OCI-LY3 (cell line): ENCODE data around the gene SMARCA5.

Experiments
- H2AFZ ChIP-seq: fragments of 200-600, 300-600 bp; shearing (Covaris generic); 2 replicates; pipeline ENCODE4 v1.6.0; 2014; ENCODE audit warnings: antibody characterized with exemption, low read depth, low read length
- H3K27ac ChIP-seq: fragments of 200-600, 300-600 bp; sonication (generic); 2 replicates; pipeline ENCODE4 v1.5.1; 2014; ENCODE audit warnings: mild to moderate bottlenecking, low read length, moderate library complexity, mixed read lengths
- H3K27me3 ChIP-seq: fragments of 200-600, 300-600 bp; sonication (generic); 2 replicates; pipeline ENCODE4 v1.6.1; 2014; ENCODE audit warnings: low read depth, low read length, mixed read lengths
- H3K36me3 ChIP-seq: fragments of 200-600, 300-600 bp; sonication (generic); replicated peaks from 2 replicates; pipeline ENCODE3; 2014; ENCODE audit warnings: low read depth, low read length, mixed read lengths
- H3K4me1 ChIP-seq: fragments of 300-600, 200-600 bp; sonication (generic); 2 replicates; pipeline ENCODE4 v1.6.1; 2014; ENCODE audit warnings: low read length, mixed read lengths
- H3K4me2 ChIP-seq: fragments of 200-600, 300-600 bp; sonication (generic); 2 replicates; pipeline ENCODE4 v1.6.1; 2014; ENCODE audit warnings: low read length, mixed read lengths
- H3K4me3 ChIP-seq: fragments of 300-600, 200-600 bp; sonication (generic); 2 replicates; pipeline ENCODE4 v1.5.1; 2014; ENCODE audit warnings: antibody characterized with exemption, mild to moderate bottlenecking, low read length, moderate library complexity
- H3K79me2 ChIP-seq: fragments of 300-600, 200-600 bp; shearing (Covaris generic); 2 replicates; pipeline ENCODE4 v1.6.1; 2014; ENCODE audit warnings: mild to moderate bottlenecking, low read length, mixed read lengths
- H3K9ac ChIP-seq: fragments of 300-600, 200-600 bp; shearing (Covaris generic); 2 replicates; pipeline ENCODE4 v1.6.0; 2014; ENCODE audit warnings: mild to moderate bottlenecking, low read length, moderate library complexity
- H3K9me3 ChIP-seq: fragments of 200-600, 300-600 bp; shearing (Covaris generic); 2 replicates; pipeline ENCODE4 v1.6.1; 2014; ENCODE audit warnings: low read length, mixed read lengths; ENCODE audit not compliant: insufficient read depth
- H4K20me1 ChIP-seq: fragments of 200-600, 300-600 bp; sonication (generic); 2 replicates; pipeline ENCODE4 v1.6.1; 2016; ENCODE audit warnings: low read length, mixed read lengths; ENCODE audit not compliant: insufficient read depth
- CTCF ChIP-seq: fragments of 200-600, 300-600 bp; sonication (generic); IDR thresholded peaks from 2 replicates; pipeline ENCODE4 v1.5.1; 2014; ENCODE audit warnings: antibody characterized with exemption, low read length, low read depth
- EZH2phosphoT487 ChIP-seq: fragments of 200-600 bp; shearing (Covaris generic); IDR thresholded peaks from 2 replicates; pipeline ENCODE4 v1.6.1; 2018; ENCODE audit warnings: antibody characterized with exemption, mixed run types, low read depth

Gene SMARCA5

GRCh38 chr4:143482840-143483239 lies 30.7 kb upstream of the SMARCA5 start:
- H3K36me3 ChIP-seq: no peaks in the 10 kb centered on the region
- TF ChIP-seq EZH2phosphoT487 (no peak), CTCF (peak; percentile 96)
- H3K4me3 ChIP-seq: no peak overlapping the region
- H3K4me2 ChIP-seq: no peak overlapping the region
- no peaks in the 10 kb centered on the region for H3K27me3 ChIP-seq
- no peak overlapping the region for H2AFZ ChIP-seq
- H4K20me1 ChIP-seq: no peaks in the 10 kb centered on the region
- H3K4me1 ChIP-seq: peaks cover 6% of the 10 kb centered on the region
- H3K27ac ChIP-seq: no peak overlapping the region
- H3K79me2 ChIP-seq: no peaks in the 10 kb centered on the region
- no peaks in the 10 kb centered on the region for H3K9me3 ChIP-seq
- H3K9ac ChIP-seq: no peak overlapping the region

- Histone ChIP-seq H3K4me2 (no peak overlapping the region), H3K9me3 (no peaks in the 10 kb centered on the region), H3K27me3 (no peaks in the 10 kb centered on the region), H3K4me1 (peaks cover 6% of the 10 kb centered on the region), H3K79me2 (no peaks in the 10 kb centered on the region), H2AFZ (no peak overlapping the region), H3K27ac (no peak overlapping the region), H3K4me3 (no peak overlapping the region), H4K20me1 (no peaks in the 10 kb centered on the region), H3K36me3 (no peaks in the 10 kb centered on the region), H3K9ac (no peak overlapping the region)
- TF ChIP-seq CTCF: no peak
- TF ChIP-seq EZH2phosphoT487: no peak
Measured at GRCh38 chr4:143486314-143486713, 27.2 kb upstream of the SMARCA5 start.

DNA sequence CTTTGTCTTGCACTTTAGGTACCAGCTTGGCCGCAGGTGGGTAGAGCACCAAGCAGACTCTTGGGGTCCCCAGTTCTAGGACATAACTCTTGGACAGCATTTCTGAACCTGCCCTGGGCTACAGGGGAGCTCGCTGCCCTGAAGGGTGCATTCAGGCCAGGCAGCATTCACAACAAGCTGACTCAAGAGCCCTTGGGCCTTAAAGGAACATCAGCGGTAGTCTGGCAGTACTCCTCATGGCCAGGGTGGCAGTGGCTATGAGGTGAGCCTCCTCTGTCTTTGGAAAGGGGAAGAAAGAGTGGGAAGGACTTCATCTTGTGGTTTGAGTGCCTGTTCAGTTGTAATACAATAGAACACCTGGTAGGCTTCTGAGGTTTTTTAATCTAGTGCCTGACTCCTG lies 24.8 kb upstream of the SMARCA5 start:
- H3K79me2 ChIP-seq: no peaks in the 10 kb centered on the region
- no peaks in the 10 kb centered on the region for H3K9me3 ChIP-seq
- no peaks in the 10 kb centered on the region for H3K36me3 ChIP-seq
- H3K27ac ChIP-seq: no peak overlapping the region
- TF ChIP-seq CTCF: no peak
- TF ChIP-seq EZH2phosphoT487: no peak
- no peak overlapping the region for H2AFZ ChIP-seq
- H3K4me1 ChIP-seq: no peaks in the 10 kb centered on the region
- no peak overlapping the region for H3K9ac ChIP-seq
- H4K20me1 ChIP-seq: no peaks in the 10 kb centered on the region
- H3K4me3 ChIP-seq: no peak overlapping the region
- H3K4me2 ChIP-seq: no peak overlapping the region
- H3K27me3 ChIP-seq: no peaks in the 10 kb centered on the region

DNA sequence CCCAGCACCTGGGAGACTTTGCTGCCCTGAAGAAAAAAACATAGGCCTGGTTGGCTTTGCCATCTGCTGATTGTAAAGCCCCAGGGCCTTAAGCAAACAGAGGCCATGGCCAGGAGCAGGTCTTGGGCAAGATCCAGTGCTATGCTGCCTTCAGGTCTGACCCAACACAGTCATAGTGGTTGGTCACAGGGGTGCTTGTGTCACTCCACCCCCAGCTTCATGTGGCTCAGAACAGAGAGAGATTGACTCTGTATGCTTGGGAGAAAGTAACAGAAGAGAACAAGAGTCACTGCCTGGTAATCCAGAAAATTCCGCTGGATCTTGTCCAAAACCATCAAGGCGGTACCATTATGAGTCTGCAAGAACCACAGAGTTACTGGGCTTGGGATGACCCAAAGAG lies 24.4 kb upstream of the SMARCA5 start:
- H4K20me1 ChIP-seq: no peaks in the 10 kb centered on the region
- H3K9ac ChIP-seq: no peak overlapping the region
- no peaks in the 10 kb centered on the region for H3K79me2 ChIP-seq
- no peaks in the 10 kb centered on the region for H3K4me1 ChIP-seq
- no peak overlapping the region for H3K27ac ChIP-seq
- H3K36me3 ChIP-seq: no peaks in the 10 kb centered on the region
- no peak overlapping the region for H3K4me3 ChIP-seq
- TF ChIP-seq CTCF (no peak), EZH2phosphoT487 (no peak)
- no peak overlapping the region for H2AFZ ChIP-seq
- no peaks in the 10 kb centered on the region for H3K27me3 ChIP-seq
- H3K4me2 ChIP-seq: no peak overlapping the region
- H3K9me3 ChIP-seq: no peaks in the 10 kb centered on the region
